ENCODE results near the gene ERC1.
A peak's percentile ranks its signal among the peaks of the same experiment; 100 is the strongest.

The ERC1 gene

GRCh38 chr12:1532375-1533165, 541.5 kb downstream of the ERC1 start:
- DNase-seq (ENCODE audit: low read depth in 2 of 2) = no peak

- DNase-seq (ENCODE audit: low read depth in 2 of 2) = no peak
Observed at GRCh38 chr12:1533205-1533601, 542.2 kb downstream of the ERC1 start.

DNA sequence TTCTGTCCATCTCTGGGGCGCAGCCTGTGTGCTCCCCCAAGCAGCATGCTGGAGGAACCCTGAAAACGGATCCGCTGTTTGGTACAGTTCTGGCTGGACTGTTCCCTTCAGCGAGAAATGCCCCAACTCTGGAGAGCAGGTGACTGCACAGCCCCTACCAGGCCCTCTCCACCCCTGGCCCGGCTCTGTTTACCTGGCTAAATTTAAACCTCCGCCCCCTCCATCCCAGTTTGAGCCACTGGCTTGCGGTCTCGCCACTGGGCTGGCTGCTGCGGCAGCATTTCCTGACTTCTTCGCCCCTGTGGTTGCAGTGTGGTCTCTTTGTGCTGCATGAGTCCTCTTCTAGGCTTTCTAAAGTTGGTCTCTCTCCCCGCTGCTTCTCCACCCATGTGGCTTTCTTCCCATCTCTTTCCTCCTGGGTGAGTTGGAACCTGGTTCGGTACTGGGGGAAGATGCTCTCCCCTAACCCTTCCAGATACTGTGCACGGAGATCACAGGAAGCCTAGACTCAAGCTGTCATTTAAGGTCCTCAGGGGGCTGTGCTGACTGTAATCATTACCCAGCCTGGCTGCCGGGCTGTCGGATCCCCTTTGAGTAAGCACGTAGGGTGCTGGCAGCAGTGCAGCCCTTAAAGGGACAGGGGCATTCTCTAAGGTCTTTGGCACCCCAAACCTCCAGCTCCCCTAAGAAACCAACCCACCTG, 542.7 kb downstream of the ERC1 start:
- DNase-seq (ENCODE audit: low read depth in 2 of 2) = peak; percentile 43 to 51

DNA sequence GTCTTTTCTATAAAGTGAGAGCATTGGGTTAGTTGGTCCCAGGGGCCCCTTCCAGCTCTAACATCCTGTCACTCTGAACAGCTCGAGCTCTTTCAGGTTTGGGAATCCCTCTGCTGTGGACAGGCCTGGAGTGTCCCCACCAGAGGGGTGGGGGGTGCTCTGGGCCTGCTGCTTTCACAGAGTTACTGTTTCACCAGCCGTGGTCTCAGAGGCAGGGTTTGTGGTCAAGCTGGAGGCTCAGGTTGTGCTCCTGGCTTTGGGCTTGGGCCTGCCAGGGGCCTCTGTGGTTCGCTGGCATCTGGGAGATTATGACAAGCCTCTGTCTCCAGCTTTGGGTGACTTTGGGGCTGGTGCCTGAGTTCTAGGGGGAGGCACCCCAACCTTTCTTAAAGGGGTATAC, 543.7 kb downstream of the ERC1 start:
- DNase-seq (ENCODE audit: low read depth in 2 of 2) = no peak

DNA sequence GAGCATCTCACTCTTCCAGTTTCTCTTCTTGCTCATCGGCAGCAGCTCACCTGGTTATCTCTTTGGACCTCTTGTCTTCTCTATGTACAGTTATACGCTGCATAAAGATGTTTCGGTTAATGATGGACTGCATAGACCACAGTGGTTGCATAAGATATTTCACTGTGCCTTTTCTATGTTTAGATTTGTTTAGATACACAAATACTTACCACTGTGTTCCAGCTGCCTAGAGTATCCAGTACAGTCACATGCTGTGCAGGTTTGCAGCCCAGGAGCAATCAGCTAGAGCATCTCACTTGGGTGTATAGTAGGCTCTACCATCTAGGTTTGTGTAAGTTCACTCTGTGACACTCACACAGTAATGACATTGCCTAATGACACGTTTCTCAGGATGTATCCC, 545.8 kb downstream of the ERC1 start:
- DNase-seq (ENCODE audit: low read depth in 2 of 2) = no peak

DNA sequence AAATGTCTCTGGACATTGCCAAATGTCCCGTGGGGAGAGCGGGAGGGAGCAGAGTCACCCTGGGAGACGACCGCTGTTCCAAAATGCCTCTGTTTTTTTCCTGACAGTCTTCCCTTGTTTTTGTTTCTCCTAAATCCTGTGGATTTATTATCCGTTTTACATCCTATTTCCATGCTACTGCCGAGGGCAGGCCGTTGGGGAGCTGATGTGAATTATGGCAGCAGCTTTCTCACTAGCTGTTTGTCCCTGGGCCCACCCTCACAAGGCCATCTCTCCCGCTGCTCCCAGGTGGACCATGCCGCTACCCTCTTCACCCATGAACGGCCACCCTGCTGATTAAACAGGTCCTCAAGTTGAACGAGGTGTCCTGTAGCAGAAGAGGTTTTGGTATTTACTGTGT, 548.1 kb downstream of the ERC1 start:
- DNase-seq (ENCODE audit: low read depth in 2 of 2) = no peak

DNA sequence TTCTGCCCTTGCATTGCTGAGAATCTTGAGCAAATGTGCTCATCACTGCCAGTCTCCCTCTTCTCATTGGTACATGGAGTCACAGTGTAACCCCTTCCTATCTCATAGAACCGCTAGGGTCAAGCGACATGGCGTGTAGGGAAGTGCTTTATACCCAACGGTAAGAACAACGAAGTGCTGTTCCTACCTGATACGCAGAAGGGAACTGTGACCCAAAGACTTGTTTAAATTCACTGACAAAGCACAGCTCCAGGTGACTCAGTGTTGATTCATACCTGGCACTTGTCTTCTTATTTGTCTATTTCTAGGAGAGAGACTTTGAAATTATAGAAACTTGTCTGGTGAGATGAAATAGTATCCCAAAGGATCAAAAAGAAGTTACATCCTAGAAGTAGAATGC, 549.7 kb downstream of the ERC1 start:
- no peak for DNase-seq (ENCODE audit: low read depth in 2 of 2)

DNA sequence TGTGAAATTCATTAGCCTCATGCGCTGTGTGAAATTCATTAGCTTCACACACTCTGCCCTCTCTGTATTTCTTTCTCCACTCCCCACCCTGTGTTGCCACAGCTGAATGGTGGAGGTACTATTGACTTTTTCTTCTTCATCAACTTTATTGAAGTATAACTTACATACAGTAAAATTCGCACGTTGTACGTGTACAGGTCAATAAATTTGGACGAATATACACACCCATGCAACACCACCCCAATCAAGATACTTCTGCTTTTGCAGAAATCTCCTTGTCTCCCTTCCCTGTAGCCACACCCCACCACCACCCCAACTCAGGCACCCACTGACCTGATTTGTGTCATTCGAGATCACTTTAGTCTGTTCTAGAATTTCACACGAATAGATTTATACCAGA, 551.6 kb downstream of the ERC1 start:
- DNase-seq (ENCODE audit: low read depth in 2 of 2) = no peak

GRCh38 chr12:1544996-1545700, 554.1 kb downstream of the ERC1 start:
- DNase-seq (ENCODE audit: low read depth in 2 of 2) = no peak
